ENCODE data around the gene CYP1B1. TPM values are rescaled to one million over a fixed set of nuclear protein-coding genes. Genes with fewer than 3 reads are reported as not detected.
"Not testable (repeated sequence)": the region's sequence is repeated elsewhere in the genome, so short reads cannot be mapped to it uniquely, and the experiment has no call there.

The CYP1B1 gene
- polyA plus RNA-seq, 1 donor, result 1.7 TPM

GRCh38 chr2:38035968-38036367, 40.0 kb downstream of the CYP1B1 start:
- no peak for DNase-seq (ENCODE audit: low read depth)

GRCh38 chr2:38033646-38034045, 42.3 kb downstream of the CYP1B1 start:
- DNase-seq (ENCODE audit: low read depth), result no peak

- DNase-seq (ENCODE audit: low read depth), result no peak
Observed at GRCh38 chr2:38032946-38033345, 43.0 kb downstream of the CYP1B1 start.

- peak; percentile 20 for DNase-seq (ENCODE audit: low read depth)
Observed at GRCh38 chr2:38030635-38031355, 45.2 kb downstream of the CYP1B1 start.

GRCh38 chr2:38029512-38029911, 46.4 kb downstream of the CYP1B1 start:
- DNase-seq (ENCODE audit: low read depth), result no peak

- DNase-seq (ENCODE audit: low read depth), result no peak
Observed at GRCh38 chr2:38028829-38029228, 47.1 kb downstream of the CYP1B1 start.

- DNase-seq (ENCODE audit: low read depth), result no peak
Observed at GRCh38 chr2:38026846-38027245, 49.1 kb downstream of the CYP1B1 start.

- no peak for DNase-seq (ENCODE audit: low read depth)
Observed at GRCh38 chr2:38021589-38021988, 54.4 kb downstream of the CYP1B1 start.

GRCh38 chr2:38020359-38021069, 55.4 kb downstream of the CYP1B1 start:
- DNase-seq (ENCODE audit: low read depth), result not testable (repeated sequence)

GRCh38 chr2:38017836-38018235, 58.1 kb downstream of the CYP1B1 start:
- DNase-seq (ENCODE audit: low read depth), result no peak

Other genes starting within 250 kb of the CYP1B1 start
- gene RMDN2, start 150.9 kb downstream of the CYP1B1 start, polyA plus RNA-seq (ENCODE audit: insufficient read length), result 2.2 TPM